ENCODE measurements around the gene TANC1. TPM values are rescaled to one million over a fixed set of nuclear protein-coding genes. Genes with fewer than 3 reads are reported as not detected.
A peak's percentile ranks its signal among the peaks of the same experiment; 100 is the strongest.

TANC1 gene
- total RNA-seq, 1 experiment from 2014 or later = not detected

DNA sequence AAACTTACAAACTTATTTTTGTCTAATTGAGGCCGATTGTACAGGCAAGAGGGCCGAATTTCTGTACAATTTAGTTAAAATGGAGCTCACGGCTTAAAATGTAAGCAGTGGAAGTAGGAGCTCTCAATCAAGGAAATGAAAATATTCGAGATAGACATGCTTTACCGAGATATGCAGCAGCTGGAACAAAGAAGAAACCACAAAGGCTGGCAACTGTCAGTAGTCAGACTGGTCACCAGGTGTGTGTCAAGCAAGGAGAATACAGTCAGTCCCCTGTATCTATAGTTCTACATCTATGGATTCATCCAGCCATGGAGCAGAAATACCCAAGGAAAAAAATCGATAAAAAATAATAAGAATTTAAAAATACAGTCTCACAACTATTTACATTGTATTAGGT is 195.5 kb downstream of the TANC1 start:
- Histone ChIP-seq H3K9ac (ENCODE audit: low read length) (no peak overlapping the region), H3K9me3 (ENCODE audit: low read length) (no peaks in the 10 kb centered on the region), H3K4me2 (ENCODE audit: low read depth, low read length, poor library complexity, severe bottlenecking) (no peak overlapping the region), H4K20me1 (ENCODE audit: insufficient read depth, low read depth, low read length) (no peaks in the 10 kb centered on the region), H3K4me3 (ENCODE audit: low read length) (no peak overlapping the region), H3K27ac (ENCODE audit: low read length) (no peak overlapping the region), H3K79me2 (ENCODE audit: low read length) (no peaks in the 10 kb centered on the region), H3K4me1 (ENCODE audit: low read length) (no peaks in the 10 kb centered on the region), H3K27me3 (ENCODE audit: low read length) (no peaks in the 10 kb centered on the region), H3K36me3 (ENCODE audit: insufficient read depth, low read length) (no peaks in the 10 kb centered on the region), H2AFZ (ENCODE audit: low read length) (no peak overlapping the region), H3K9me2 (replicated peaks; ENCODE audit: insufficient read depth, low read length) (no peaks in the 10 kb centered on the region)
- DNase-seq = no peak

DNA sequence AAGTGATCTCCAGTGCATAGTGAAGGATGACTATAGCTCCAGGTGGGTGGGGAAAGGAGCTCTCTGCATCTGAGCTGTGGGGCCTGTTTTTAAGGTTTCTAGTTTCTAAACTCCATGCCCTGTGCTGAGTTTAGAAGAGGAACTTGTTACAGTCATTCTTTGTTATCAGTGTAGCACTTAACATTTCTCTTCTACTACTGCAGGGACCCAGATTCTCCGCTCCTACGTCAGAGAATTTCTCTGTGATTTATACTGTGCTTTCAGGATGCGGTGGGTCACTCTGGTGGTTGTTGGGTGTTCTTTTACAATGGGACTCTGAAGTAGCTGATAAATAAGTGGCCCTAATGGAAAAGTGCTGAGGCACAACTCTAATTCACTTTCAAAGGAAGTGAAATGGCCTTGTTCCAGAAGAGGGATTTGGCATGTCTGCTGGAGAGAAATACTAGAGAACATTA is 196.0 kb downstream of the TANC1 start:
- Histone ChIP-seq H3K36me3 (ENCODE audit: insufficient read depth, low read length) (no peaks in the 10 kb centered on the region), H3K79me2 (ENCODE audit: low read length) (no peaks in the 10 kb centered on the region), H3K27me3 (ENCODE audit: low read length) (no peaks in the 10 kb centered on the region), H4K20me1 (ENCODE audit: insufficient read depth, low read depth, low read length) (no peaks in the 10 kb centered on the region), H3K9me3 (ENCODE audit: low read length) (no peaks in the 10 kb centered on the region), H2AFZ (ENCODE audit: low read length) (no peak overlapping the region), H3K9me2 (replicated peaks; ENCODE audit: insufficient read depth, low read length) (no peaks in the 10 kb centered on the region), H3K4me1 (ENCODE audit: low read length) (no peaks in the 10 kb centered on the region), H3K27ac (ENCODE audit: low read length) (no peak overlapping the region), H3K9ac (ENCODE audit: low read length) (no peak overlapping the region), H3K4me3 (ENCODE audit: low read length) (no peak overlapping the region), H3K4me2 (ENCODE audit: low read depth, low read length, poor library complexity, severe bottlenecking) (no peak overlapping the region)
- DNase-seq = no peak

DNA sequence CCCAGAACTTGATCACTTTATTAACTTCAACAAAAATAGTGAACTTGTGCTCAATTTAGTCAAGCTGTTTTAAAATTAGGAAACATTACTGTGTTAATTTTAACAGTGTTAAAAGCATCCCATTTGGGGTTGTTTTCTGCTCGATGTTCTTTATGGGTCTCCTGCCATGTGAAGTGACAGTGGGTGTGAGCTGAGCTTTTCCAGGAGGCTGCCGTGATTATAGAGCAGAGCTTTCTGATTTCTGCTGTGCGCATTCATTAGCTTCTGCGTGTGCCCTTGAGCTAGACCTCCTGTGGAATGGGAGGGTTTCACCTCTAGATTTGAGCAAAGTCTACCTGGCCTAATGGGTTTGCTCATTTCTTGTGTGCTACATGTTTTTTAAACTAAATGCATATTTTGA is 196.6 kb downstream of the TANC1 start:
- Histone ChIP-seq H3K36me3 (ENCODE audit: insufficient read depth, low read length) (no peaks in the 10 kb centered on the region), H2AFZ (ENCODE audit: low read length) (no peak overlapping the region), H3K27ac (ENCODE audit: low read length) (no peak overlapping the region), H3K79me2 (ENCODE audit: low read length) (no peaks in the 10 kb centered on the region), H3K4me3 (ENCODE audit: low read length) (no peak overlapping the region), H3K4me2 (ENCODE audit: low read depth, low read length, poor library complexity, severe bottlenecking) (no peak overlapping the region), H3K27me3 (ENCODE audit: low read length) (no peaks in the 10 kb centered on the region), H4K20me1 (ENCODE audit: insufficient read depth, low read depth, low read length) (no peaks in the 10 kb centered on the region), H3K9me2 (replicated peaks; ENCODE audit: insufficient read depth, low read length) (no peaks in the 10 kb centered on the region), H3K9me3 (ENCODE audit: low read length) (no peaks in the 10 kb centered on the region), H3K9ac (ENCODE audit: low read length) (no peak overlapping the region), H3K4me1 (ENCODE audit: low read length) (no peaks in the 10 kb centered on the region)
- no peak for DNase-seq

DNA sequence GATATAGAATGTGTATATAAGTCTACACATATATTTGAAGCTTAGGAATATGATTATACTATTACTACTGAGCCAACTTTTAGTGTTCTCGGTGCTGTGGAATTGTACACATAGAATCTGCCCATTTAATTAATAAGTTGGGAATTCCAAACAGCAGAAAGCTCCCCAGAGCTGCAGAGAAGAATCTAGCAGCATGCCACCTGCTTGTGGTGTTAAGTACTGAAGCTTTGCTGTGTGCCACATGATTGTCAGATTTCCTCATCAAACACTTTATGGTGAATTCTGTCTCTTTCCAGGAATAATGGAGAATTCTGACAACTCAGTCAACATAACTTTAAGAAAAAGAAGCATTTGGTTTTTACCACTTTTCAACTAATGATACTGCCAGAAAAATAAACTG is 200.3 kb downstream of the TANC1 start:
- Histone ChIP-seq H3K79me2 (ENCODE audit: low read length) (no peaks in the 10 kb centered on the region), H3K9me2 (replicated peaks; ENCODE audit: insufficient read depth, low read length) (no peaks in the 10 kb centered on the region), H3K4me1 (ENCODE audit: low read length) (no peaks in the 10 kb centered on the region), H4K20me1 (ENCODE audit: insufficient read depth, low read depth, low read length) (no peaks in the 10 kb centered on the region), H3K36me3 (ENCODE audit: insufficient read depth, low read length) (no peaks in the 10 kb centered on the region), H3K27ac (ENCODE audit: low read length) (no peak overlapping the region), H3K9ac (ENCODE audit: low read length) (no peak overlapping the region), H3K4me2 (ENCODE audit: low read depth, low read length, poor library complexity, severe bottlenecking) (no peak overlapping the region), H3K4me3 (ENCODE audit: low read length) (no peak overlapping the region), H3K27me3 (ENCODE audit: low read length) (no peaks in the 10 kb centered on the region), H2AFZ (ENCODE audit: low read length) (no peak overlapping the region), H3K9me3 (ENCODE audit: low read length) (no peaks in the 10 kb centered on the region)
- no peak for DNase-seq

DNA sequence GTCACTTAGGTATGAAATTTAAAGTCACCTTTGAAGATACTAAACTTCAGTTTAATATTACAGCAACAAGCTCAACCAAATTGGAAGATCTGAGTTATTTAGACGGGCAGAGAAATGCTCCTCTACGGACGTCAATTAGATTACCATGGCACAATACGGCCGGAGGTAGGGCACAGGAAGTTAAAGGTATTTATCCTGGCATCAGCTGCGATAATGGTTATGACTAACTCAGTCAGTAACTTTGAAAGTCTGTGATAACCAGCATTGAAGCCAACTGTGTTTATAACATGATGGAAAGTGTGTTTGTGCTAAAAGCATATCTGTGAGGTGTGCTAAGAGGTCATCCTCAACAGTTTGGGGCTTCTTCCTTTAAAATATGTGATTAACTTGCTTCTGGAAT is 200.7 kb downstream of the TANC1 start:
- H2AFZ ChIP-seq (ENCODE audit: low read length) = no peak overlapping the region
- H4K20me1 ChIP-seq (ENCODE audit: insufficient read depth, low read depth, low read length) = no peaks in the 10 kb centered on the region
- H3K27ac ChIP-seq (ENCODE audit: low read length) = no peak overlapping the region
- DNase-seq = no peak
- H3K9ac ChIP-seq (ENCODE audit: low read length) = no peak overlapping the region
- no peak overlapping the region for H3K4me2 ChIP-seq (ENCODE audit: low read depth, low read length, poor library complexity, severe bottlenecking)
- no peaks in the 10 kb centered on the region for H3K27me3 ChIP-seq (ENCODE audit: low read length)
- H3K9me2 ChIP-seq (replicated peaks; ENCODE audit: insufficient read depth, low read length) = no peaks in the 10 kb centered on the region
- H3K4me1 ChIP-seq (ENCODE audit: low read length) = no peaks in the 10 kb centered on the region
- no peak overlapping the region for H3K4me3 ChIP-seq (ENCODE audit: low read length)
- H3K79me2 ChIP-seq (ENCODE audit: low read length) = no peaks in the 10 kb centered on the region
- H3K36me3 ChIP-seq (ENCODE audit: insufficient read depth, low read length) = no peaks in the 10 kb centered on the region
- no peaks in the 10 kb centered on the region for H3K9me3 ChIP-seq (ENCODE audit: low read length)

DNA sequence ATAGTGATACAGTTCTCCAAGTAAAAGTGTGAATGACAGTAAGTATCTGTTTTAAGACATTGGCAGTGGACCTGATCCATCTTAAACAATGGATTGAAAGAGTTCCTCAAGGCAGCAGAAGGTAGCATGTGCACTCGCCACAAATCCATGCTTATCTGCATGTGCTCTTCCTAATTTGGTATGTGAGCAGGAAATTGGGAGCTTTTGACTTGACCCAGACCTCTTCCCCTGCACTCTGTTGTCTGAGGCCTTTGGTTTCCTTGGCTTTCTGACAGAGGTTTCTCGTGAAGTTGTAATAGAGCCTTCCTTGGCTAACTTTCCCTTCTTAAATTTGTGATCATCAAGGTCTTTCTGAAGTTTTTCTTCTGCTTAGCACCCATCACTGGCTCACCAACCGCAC is 204.0 kb downstream of the TANC1 start:
- DNase-seq = no peak
- H3K36me3 ChIP-seq (ENCODE audit: insufficient read depth, low read length) = no peaks in the 10 kb centered on the region
- H4K20me1 ChIP-seq (ENCODE audit: insufficient read depth, low read depth, low read length) = no peaks in the 10 kb centered on the region
- H3K27ac ChIP-seq (ENCODE audit: low read length) = no peak overlapping the region
- no peaks in the 10 kb centered on the region for H3K9me2 ChIP-seq (replicated peaks; ENCODE audit: insufficient read depth, low read length)
- H2AFZ ChIP-seq (ENCODE audit: low read length) = no peak overlapping the region
- no peaks in the 10 kb centered on the region for H3K4me1 ChIP-seq (ENCODE audit: low read length)
- H3K9ac ChIP-seq (ENCODE audit: low read length) = no peak overlapping the region
- no peaks in the 10 kb centered on the region for H3K27me3 ChIP-seq (ENCODE audit: low read length)
- no peak overlapping the region for H3K4me3 ChIP-seq (ENCODE audit: low read length)
- no peak overlapping the region for H3K4me2 ChIP-seq (ENCODE audit: low read depth, low read length, poor library complexity, severe bottlenecking)
- H3K9me3 ChIP-seq (ENCODE audit: low read length) = no peaks in the 10 kb centered on the region
- no peaks in the 10 kb centered on the region for H3K79me2 ChIP-seq (ENCODE audit: low read length)

DNA sequence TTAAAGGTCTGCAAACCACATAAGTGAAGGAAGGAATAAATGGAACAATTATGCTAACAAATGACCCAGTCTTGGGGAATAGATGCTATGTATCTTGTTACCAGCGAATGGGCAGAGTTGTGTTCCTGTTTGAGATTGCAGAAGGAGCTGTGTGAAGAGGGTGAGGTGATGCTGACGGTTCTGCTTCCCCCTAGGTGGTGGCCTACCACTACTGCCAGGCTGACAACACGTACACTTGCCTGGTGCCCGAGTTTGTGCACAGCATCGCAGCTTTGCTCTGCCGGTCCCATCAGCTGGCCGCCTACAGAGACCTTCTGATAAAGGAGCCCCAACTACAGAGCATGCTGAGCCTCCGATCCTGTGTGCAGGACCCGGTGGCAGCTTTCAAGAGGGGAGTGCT is 206.3 kb downstream of the TANC1 start:
- Histone ChIP-seq H4K20me1 (ENCODE audit: insufficient read depth, low read depth, low read length) (no peaks in the 10 kb centered on the region), H3K9ac (ENCODE audit: low read length) (no peak overlapping the region), H3K27me3 (ENCODE audit: low read length) (no peaks in the 10 kb centered on the region), H3K27ac (ENCODE audit: low read length) (no peak overlapping the region), H3K4me1 (ENCODE audit: low read length) (no peaks in the 10 kb centered on the region), H3K4me3 (ENCODE audit: low read length) (no peak overlapping the region), H3K4me2 (ENCODE audit: low read depth, low read length, poor library complexity, severe bottlenecking) (no peak overlapping the region), H3K9me3 (ENCODE audit: low read length) (no peaks in the 10 kb centered on the region), H3K9me2 (replicated peaks; ENCODE audit: insufficient read depth, low read length) (no peaks in the 10 kb centered on the region), H3K79me2 (ENCODE audit: low read length) (no peaks in the 10 kb centered on the region), H2AFZ (ENCODE audit: low read length) (no peak overlapping the region), H3K36me3 (ENCODE audit: insufficient read depth, low read length) (no peaks in the 10 kb centered on the region)
- DNase-seq = no peak

DNA sequence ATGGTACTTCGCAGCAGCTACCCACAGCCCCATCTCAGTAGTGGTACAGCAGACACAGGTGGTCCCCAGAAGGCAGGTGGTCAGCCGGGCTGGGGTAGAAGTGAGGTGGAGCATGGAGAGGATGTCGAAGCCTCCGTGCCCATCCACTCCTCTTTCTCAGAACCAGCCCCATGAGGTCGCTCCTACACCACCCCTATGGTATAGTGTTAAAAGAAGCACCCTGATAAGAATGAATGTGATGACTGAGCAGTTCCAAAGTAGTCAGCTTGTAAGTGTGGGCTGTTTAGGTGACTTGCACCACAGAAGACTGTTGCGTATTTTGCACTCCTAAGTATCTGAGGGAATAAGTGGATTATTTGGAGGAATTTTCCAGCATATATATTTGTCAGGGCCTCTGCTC is 206.7 kb downstream of the TANC1 start:
- Histone ChIP-seq H3K4me1 (ENCODE audit: low read length) (no peaks in the 10 kb centered on the region), H3K4me3 (ENCODE audit: low read length) (no peak overlapping the region), H3K36me3 (ENCODE audit: insufficient read depth, low read length) (no peaks in the 10 kb centered on the region), H3K9me2 (replicated peaks; ENCODE audit: insufficient read depth, low read length) (no peaks in the 10 kb centered on the region), H2AFZ (ENCODE audit: low read length) (no peak overlapping the region), H3K27me3 (ENCODE audit: low read length) (no peaks in the 10 kb centered on the region), H4K20me1 (ENCODE audit: insufficient read depth, low read depth, low read length) (no peaks in the 10 kb centered on the region), H3K79me2 (ENCODE audit: low read length) (no peaks in the 10 kb centered on the region), H3K9me3 (ENCODE audit: low read length) (no peaks in the 10 kb centered on the region), H3K4me2 (ENCODE audit: low read depth, low read length, poor library complexity, severe bottlenecking) (no peak overlapping the region), H3K27ac (ENCODE audit: low read length) (no peak overlapping the region), H3K9ac (ENCODE audit: low read length) (no peak overlapping the region)
- peak; percentile 51 for DNase-seq

DNA sequence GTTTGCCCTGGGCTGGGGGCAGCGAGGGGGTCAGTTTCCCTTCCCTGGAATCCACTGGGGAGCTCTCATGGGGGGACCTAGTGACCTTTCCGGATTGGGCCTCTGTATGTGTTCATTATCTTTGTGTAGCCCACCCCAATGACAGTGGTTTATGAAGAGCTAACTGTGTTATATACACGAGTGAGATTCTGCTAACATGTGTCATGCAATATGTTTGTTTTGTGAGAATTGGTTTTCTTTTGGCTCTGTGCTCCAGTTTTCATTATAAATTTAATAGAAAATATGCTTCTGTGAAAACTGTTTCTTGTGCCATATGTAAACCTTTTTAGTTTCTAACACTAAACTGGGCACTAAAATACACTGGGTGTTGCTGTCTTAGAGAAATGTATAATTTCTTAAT is 207.5 kb downstream of the TANC1 start:
- no peak overlapping the region for H3K9ac ChIP-seq (ENCODE audit: low read length)
- H3K36me3 ChIP-seq (ENCODE audit: insufficient read depth, low read length) = no peaks in the 10 kb centered on the region
- no peak overlapping the region for H3K27ac ChIP-seq (ENCODE audit: low read length)
- no peak overlapping the region for H3K4me3 ChIP-seq (ENCODE audit: low read length)
- H2AFZ ChIP-seq (ENCODE audit: low read length) = no peak overlapping the region
- H3K79me2 ChIP-seq (ENCODE audit: low read length) = no peaks in the 10 kb centered on the region
- DNase-seq = no peak
- no peaks in the 10 kb centered on the region for H3K4me1 ChIP-seq (ENCODE audit: low read length)
- no peaks in the 10 kb centered on the region for H3K27me3 ChIP-seq (ENCODE audit: low read length)
- no peaks in the 10 kb centered on the region for H3K9me3 ChIP-seq (ENCODE audit: low read length)
- no peaks in the 10 kb centered on the region for H4K20me1 ChIP-seq (ENCODE audit: insufficient read depth, low read depth, low read length)
- H3K4me2 ChIP-seq (ENCODE audit: low read depth, low read length, poor library complexity, severe bottlenecking) = no peak overlapping the region
- H3K9me2 ChIP-seq (replicated peaks; ENCODE audit: insufficient read depth, low read length) = no peaks in the 10 kb centered on the region
